T-helper 22 cell (primary cell): ENCODE measurements around the gene GLI3.

Experiments
- DNase-seq: peaks from one replicate; pipeline ENCODE4 v3.0.0-alpha.2; 2020; ENCODE audit warnings: low read depth

GLI3 gene

DNA sequence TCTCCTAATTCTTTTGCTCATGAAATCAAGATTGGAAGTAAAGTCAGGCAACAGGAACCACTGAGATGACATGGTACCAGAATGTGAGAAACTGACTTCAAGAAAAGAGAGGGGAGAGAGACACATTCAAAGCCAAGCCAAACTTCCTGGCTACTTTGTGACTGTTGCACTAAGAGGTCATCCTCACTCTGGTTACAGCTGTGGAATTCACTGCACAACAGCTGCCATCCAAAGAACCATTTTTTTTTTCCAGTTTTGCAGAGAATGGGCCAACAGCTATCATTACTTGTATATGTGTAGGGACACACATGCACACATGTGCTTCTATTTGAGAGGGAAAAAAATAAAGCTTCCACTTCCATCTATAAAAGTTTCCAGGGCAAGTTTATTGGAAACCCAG lies 203.5 kb downstream of the GLI3 start:
- no peak for DNase-seq

- no peak for DNase-seq
These were observed 207.6 kb downstream of the GLI3 start for GRCh38 chr7:42029405-42029804.

DNA sequence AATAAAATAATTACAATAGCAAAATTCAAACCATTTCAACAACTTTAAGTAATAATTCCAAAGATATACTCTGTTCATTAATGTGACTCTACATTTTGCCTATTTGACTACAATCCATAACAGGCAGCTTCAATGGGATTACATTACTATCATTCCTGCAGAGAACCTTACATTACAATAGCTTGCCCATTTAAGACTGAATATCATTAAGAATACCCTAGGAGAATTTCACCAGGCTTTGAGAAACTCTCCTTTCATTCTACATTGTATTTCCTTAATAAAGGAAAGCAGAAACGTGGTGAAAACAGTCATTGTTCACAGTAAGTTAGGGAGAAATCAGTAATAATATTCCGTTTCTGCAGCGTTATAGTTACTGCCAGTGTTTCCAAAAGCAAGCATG lies 209.5 kb downstream of the GLI3 start:
- DNase-seq: no peak

DNA sequence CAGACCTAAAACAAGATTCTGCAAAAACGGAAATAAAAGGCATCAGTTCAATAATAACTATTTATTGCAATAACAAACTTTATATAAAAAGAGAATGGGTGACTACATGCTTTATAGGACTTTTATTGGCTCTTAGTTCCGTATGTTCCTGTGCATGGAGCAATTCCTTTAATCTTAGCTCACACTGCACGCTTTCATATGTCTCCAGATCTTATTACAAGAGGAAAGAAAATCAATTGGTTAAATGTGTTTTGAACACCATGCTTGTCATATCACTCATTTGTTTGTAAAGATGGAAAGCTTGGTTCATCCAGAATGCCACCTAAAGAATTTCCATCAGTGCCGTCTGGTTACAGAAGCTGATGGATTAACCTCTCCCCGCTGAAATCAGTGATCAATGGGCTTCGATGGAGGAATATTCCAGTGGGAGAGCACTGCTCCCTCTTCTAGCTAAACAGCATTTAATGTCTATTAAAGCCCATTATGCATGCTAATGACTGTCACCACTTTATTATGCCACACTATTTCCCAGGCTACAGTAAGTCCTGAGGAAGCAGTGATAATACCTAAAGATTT lies 210.3 kb downstream of the GLI3 start:
- DNase-seq: no peak

DNA sequence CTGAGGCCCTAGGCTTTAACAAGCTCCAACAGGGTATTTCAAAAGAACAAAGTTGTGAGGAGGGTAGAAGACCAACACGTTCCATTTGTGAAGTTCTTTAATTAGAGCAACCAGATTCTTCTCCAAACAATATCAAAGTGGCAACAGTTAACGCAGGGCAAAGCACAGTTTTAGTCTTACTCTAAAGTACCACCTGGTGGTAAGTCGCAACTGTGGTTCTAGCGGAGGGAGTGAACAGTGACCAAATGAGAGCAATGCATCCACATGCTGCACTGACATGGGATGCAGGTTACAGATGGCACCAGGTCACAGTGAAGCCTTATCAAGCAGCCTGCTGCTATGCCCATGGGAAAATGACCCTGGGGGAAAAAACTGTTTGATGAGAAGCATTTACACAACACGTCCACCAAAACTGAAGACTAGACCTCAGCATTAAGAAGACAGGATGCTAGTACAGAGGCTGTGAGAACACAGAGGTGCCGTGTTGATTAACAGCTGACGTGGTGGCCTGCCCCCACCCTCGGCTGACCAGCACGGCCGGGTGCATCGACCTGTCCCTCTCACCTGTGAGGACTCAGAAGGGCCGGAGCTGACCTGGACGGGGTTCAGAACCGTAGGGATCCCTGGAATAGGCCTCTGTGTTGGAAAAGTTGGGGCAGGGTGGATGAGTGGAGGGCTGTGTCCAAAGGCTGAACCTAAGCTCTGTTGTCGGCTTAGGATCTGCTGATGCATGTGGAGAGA lies 211.2 kb downstream of the GLI3 start:
- no peak for DNase-seq

DNA sequence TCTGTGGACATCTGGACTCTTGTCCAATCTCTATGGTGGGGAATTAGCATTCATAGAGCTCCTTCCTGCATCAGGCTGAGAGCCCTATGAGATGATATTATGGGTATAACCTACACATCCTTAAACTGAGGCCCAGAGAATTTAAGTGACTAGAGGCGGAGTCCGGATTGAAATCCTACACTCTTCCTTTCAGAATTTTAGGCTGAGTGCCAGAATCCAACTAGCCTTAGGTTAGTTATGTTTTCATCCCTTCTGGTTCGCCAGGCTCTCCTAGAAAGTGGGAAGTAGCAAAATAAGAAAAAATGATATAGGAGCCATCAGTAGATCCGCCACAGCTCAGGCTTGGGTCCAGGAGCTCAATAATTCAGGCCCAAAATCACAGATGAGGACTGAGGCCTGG lies 212.5 kb downstream of the GLI3 start:
- DNase-seq: no peak

- no peak for DNase-seq
These were observed 213.7 kb downstream of the GLI3 start for GRCh38 chr7:42023262-42023661.

DNA sequence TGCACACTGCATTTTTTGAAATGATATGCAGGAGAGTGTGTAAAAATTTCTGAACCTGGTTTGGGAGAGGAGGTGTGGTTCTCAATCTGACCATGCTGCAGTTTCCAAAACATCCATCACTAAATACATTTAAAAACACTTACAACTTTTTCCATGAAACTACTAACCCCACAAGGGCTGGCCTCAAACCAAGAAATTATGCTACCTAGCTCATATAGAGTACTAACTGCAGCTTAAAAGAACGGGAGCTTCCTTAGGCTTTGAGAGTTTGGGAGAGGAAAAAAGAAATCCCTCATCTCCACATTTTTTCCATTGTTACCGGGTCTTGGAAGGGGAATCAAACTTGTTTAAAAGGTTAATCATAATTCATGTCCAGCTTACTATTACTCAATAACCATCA lies 214.2 kb downstream of the GLI3 start:
- DNase-seq: no peak

DNA sequence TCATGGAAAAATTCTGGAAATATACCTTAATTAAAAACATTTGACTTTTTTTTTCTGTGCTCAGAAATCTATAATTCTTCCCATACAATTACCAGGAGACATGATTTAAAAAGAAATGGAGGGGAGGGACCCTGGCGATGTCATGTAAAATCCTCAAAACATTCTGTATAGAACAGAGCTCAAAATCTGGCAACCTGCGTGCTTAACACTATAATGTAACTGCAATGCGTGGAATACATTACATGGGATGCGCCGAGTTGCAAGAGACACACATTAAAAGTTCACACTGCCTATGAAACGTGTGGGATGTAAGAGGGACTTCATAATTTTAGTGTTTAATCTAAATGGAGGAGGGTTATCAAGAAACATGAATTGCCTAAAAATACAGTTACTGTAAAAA lies 215.0 kb downstream of the GLI3 start:
- no peak for DNase-seq

DNA sequence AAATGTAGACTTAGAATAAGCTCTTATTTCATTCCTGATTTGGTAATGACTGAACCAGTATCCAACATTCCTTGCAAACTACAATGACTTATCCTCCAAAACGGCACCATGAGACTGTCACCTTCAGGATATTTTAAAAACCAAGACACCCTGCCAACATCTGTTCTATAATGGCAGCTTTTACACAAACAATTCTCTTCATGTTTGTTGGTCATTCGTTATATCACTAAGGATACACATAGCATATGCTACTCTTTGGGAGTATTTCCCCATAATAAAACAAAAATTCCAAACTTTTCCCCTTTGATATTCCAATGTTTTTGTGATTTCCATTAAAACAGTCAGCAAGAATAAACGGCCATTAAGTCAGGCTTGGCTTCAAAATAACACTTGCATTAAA lies 215.4 kb downstream of the GLI3 start:
- DNase-seq: no peak

DNA sequence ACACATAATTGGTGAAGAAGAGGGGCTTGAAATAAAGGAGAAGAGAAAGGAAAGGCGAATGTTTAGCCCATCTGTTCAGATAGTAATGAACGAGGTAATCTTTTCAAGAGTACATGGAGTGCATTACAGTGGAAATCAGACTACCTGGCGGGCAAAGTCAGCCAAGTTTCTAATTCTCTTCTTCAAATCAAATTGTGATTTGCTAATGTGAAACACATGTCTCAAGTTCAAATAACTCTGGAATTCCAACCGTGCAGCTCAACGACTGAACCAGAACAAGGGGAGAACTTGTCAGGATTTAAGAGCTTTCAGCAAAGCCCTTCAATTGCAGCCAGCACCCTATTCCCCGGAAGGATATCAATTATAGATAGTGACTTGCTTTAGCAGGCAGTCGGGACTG lies 216.9 kb downstream of the GLI3 start:
- no peak for DNase-seq

DNA sequence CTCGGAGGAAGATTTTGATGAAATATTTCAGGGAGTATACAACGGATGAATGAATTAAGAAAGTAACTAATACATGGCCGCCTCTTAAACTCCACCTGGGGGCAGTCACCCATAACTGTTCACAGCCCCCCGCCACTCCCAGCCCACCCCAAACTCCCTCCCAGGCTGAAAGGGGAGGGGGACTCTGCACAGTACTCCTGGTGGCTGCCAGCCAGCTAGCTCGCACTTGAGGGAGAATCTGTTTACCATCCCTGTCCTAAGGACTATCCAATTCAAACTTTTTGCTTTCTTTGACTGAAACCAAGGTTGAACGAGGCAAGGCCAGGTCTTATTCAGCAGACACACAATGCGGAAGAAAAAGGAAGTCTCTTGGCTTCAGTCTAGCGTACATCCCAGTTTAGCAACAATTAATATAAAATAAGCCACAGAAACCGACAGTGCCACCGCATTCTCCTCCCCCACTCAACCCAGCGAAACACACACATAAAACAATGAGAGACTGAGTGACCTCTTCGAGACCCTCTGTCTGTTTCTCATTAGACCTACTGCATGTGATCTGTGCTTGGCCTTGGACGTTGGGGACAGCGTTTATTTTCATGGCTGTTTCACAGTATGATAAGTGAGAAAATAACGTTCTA lies 219.5 kb downstream of the GLI3 start:
- DNase-seq: no peak

DNA sequence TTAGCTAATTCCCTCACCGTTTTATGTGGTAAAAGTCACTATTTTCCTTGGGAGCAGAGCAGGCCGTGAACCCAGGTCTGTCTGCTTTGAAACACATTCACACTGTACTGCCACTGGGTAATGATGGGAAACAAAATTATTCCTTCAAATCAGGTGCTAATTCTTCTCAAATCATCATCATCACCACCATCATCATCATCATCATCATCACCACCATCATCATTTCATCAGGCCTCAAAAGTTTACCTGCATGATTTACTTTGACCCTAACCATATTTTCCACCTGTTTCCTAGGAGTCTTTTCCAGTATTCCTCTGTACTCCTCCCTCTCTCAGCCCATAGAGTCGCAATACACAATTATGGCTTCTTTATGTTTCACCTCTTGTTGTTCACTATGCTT lies 220.5 kb downstream of the GLI3 start:
- DNase-seq: no peak

DNA sequence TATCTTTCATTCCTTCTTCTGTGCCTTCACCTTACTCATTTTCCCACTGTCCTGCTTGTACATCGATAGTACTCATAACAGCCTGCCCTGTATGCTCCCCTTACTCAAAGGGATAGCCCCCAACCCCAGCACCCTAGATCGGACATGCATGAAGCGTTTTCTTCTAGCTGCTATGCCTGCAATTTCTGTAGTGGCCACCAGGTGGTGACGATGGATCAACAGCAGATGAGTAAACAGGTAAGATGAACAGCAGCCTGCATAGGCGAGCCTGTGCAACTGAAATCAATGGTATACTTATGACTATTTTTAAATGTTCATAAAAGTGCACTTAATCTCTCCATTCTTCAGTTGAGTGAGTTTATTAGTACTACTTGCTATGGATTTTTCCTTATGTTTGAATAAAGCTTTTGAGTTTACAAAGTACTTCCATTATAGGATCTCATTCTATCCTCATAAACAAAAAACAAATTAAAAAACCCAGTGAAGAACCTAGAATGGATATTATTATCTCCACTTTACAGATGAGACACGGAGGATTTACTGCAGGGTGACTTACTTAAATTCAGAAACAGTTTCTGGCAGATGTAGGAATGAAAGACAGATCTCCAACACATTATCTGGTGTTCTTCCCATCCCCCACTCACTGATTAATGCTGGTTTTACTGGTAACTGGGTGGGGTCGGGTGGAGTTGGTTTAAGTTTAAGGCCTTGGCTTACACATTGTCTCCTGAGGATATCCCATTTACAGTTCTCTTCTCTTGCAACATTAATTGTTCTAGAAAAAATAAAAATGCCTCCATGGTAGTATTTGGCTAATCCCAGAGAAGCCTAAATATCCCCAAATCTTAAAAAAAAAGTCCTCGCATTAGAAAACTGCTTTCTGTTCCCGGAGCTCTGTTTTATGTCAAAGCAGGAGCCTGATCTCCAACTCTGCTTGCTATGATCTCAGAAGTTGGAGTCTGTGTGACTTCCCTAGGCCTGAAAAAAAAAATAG lies 222.1 kb downstream of the GLI3 start:
- no peak for DNase-seq

GRCh38 chr7:42012786-42013360 lies 224.1 kb downstream of the GLI3 start:
- no peak for DNase-seq

DNA sequence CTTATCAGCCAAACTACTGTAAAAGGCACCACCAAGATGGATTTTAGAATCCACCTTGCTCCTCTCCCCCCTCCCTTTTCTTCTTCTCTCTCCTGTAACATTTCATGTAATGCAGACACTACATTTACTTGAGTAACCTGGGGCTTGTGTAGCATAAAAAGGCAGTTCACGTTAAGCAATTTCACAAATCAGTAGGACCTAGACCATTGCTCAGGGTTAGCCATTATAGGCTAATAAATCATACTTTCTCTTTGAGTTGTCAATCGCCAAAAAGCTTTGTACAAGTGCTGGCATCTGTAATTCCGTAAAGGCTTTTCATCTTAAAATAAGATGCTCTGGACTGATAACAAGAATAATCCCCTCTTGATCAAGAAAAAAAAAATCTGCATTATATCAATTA lies 224.7 kb downstream of the GLI3 start:
- DNase-seq: no peak

DNA sequence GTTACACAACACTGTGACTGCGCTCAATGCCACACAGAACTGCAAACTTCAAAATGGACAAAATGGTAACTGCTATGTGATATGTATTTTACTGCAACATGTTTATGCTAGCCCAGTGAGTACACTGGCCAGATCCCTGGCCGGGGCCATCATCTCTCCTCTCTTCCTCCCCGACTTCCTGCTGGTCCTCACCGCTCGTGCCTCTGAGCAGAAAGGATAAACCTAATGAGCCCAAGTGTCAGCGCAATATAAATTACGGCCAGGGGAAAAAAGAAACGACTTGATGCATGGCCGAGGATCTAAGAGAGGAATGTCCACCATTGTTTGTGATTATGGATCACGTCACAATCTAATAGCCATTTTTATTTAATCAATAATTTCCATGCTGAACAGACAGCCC lies 225.2 kb downstream of the GLI3 start:
- DNase-seq: no peak

DNA sequence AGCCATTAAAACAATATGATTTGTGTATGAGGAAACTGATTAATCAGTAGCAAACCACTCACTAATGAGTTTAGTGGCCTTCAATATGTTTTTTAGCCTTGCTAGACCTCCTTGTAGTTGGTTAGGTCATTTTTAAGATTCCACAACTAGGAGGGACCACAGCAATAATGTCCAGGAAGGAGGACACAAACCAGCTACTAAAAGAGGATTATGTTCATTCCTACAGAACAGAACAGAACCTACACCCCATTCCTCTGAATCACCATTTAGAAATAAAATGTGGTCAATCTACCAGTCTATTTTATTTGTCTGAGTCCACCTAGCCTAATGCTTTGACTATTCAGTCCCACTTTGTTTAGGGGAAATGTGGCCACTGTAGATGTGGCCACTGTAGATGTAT lies 226.3 kb downstream of the GLI3 start:
- no peak for DNase-seq

DNA sequence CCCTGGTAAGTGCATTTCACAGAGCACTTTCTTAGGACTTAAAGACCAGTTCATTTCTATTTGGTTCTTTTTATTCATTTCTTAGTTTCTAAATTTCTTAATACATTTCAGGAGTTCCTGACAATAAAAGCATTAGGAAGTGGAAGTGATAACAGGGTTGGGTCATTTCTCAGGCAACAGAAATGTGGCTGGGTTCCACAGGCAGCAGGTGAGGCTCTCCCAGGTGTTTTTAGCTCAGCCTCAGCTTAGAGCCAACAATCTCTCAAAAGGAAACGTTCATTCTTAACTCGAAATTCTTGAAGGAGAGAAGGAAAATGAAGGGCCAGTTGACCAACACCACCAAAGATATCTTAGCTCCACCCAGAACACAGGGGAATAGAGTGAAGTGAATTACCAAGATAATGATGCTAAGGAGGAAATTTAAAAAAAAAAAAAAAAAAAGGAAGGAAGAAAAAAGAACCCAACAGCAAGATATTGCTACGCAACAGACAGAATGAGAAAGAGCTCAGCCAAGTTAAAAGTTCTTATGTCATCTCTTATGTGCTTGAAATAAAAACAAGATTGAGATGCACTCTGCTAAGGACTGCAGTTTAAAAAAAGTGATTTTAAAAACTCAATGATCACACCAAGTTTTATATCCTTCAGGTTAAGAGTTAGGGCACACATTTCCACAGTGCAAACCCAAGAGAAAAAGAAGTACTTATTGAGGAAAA lies 230.1 kb downstream of the GLI3 start:
- DNase-seq: no peak

DNA sequence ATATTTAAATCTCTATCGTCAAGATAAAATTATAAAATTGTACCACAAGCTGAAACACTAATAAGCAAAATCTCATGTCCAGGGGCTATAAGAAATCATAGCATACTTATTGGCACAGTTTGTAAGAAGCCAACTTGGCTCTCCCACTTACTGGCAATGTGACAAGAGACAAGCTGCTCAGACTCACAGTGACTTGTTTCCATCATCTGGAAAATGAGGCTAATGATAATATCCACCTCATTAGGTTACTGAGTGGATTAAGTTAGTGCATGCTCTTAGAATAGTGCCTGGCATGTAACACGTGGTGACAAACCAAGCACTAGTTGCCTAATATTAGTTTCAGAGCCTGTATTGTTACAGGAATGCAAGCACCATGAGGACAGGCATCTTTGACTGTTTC lies 234.4 kb downstream of the GLI3 start:
- DNase-seq: no peak

- no peak for DNase-seq
These were observed 237.2 kb downstream of the GLI3 start for GRCh38 chr7:41999736-42000283.
